KMS-11 (cell line): ENCODE measurements around the gene CDK5RAP2.
"Not testable (repeated sequence)": the region's sequence is repeated elsewhere in the genome, so short reads cannot be mapped to it uniquely, and the experiment has no call there.

Source experiments
- H2AFZ ChIP-seq: fragments of 200-600 bp; sonication (generic); 2 replicates; pipeline ENCODE4 v1.6.1; 2016; ENCODE audit warnings: antibody characterized with exemption, mixed run types, low read depth
- H3K27ac ChIP-seq: fragments of 200-600 bp; sonication (generic); 2 replicates; pipeline ENCODE4 v1.6.1; 2016; ENCODE audit warnings: mild to moderate bottlenecking, mixed run types
- H3K27me3 ChIP-seq: fragments of 200-600 bp; sonication (generic); 2 replicates; pipeline ENCODE4 v1.6.1; 2017; ENCODE audit warnings: mild to moderate bottlenecking, low read depth, mixed run types, moderate library complexity; ENCODE audit not compliant: insufficient read depth
- H3K36me3 ChIP-seq: fragments of 200-600 bp; sonication (generic); 2 replicates; pipeline ENCODE4 v1.6.1; 2017; ENCODE audit warnings: mild to moderate bottlenecking, mixed run types; ENCODE audit not compliant: insufficient read depth
- H3K4me1 ChIP-seq: fragments of 200-600 bp; sonication (generic); 2 replicates; pipeline ENCODE4 v1.6.1; 2016; ENCODE audit warnings: mild to moderate bottlenecking, low read depth, mixed run types; ENCODE audit not compliant: poor library complexity, severe bottlenecking
- H3K4me2 ChIP-seq: fragments of 200-600 bp; sonication (generic); 2 replicates; pipeline ENCODE4 v1.7.0; 2016; ENCODE audit warnings: mild to moderate bottlenecking, mixed run types
- H3K4me3 ChIP-seq: fragments of 200-600 bp; sonication (generic); IDR thresholded peaks from 2 replicates; pipeline ENCODE4 v1.6.1; 2017; ENCODE audit warnings: low read depth, low read length, mixed read lengths; ENCODE audit not compliant: insufficient read depth
- H3K79me2 ChIP-seq: fragments of 200-600 bp; sonication (generic); 2 replicates; pipeline ENCODE4 v1.6.1; 2016; ENCODE audit warnings: low read depth, mixed run types; ENCODE audit not compliant: insufficient read depth
- H3K9ac ChIP-seq: fragments of 200-600 bp; sonication (generic); 2 replicates; pipeline ENCODE4 v1.6.1; 2016; ENCODE audit warnings: mild to moderate bottlenecking, mixed run types
- H4K20me1 ChIP-seq: fragments of 200-600 bp; sonication (generic); 2 replicates; pipeline ENCODE4 v1.6.1; 2016; ENCODE audit warnings: mild to moderate bottlenecking, mixed run types; ENCODE audit not compliant: insufficient read depth
- CTCF ChIP-seq: fragments of 200-600 bp; sonication (generic); conservative IDR thresholded peaks from 2 replicates; pipeline ENCODE4 v1.6.1; 2017; ENCODE audit warnings: low read depth, mild to moderate bottlenecking, antibody characterized with exemption, low read length, moderate library complexity, mixed read lengths

CDK5RAP2 gene

DNA sequence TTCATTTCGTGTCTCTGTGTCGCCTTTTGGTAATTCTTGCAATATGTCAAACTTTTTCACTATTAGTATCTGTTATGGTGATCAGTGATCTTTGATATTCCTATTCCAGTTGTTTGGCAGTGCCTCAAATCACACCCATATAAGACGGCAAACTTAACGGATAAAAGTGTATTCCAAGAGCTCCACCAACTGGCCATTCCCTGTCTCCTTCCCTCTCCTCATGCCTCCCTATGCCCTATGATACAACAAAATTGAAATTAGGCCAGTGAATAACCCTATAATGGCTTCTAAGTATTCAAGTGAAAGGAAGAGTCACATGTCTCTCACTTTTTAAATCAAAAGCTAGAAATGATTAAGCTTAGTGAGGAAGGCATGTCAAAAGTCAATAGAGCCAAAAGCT, 74.8 kb downstream of the CDK5RAP2 start:
- Histone ChIP-seq H4K20me1 (no peaks in the 10 kb centered on the region), H3K4me1 (no peaks in the 10 kb centered on the region), H3K9ac (no peak overlapping the region), H3K36me3 (no peaks in the 10 kb centered on the region; the same call in 1 of the 2 replicates), H2AFZ (no peak overlapping the region), H3K4me2 (no peak overlapping the region), H3K27ac (no peak overlapping the region), H3K79me2 (no peaks in the 10 kb centered on the region; the same call in 1 of the 2 replicates), H3K27me3 (no peaks in the 10 kb centered on the region), H3K4me3 (no peak overlapping the region)
- TF ChIP-seq CTCF, result no peak

- Histone ChIP-seq H4K20me1 (no peaks in the 10 kb centered on the region), H3K4me2 (no peak overlapping the region), H3K27me3 (no peaks in the 10 kb centered on the region), H3K9ac (no peak overlapping the region), H3K36me3 (no peaks in the 10 kb centered on the region), H3K4me3 (no peak overlapping the region), H3K4me1 (no peaks in the 10 kb centered on the region), H3K27ac (no peak overlapping the region), H3K79me2 (no peaks in the 10 kb centered on the region), H2AFZ (no peak overlapping the region)
- no peak for TF ChIP-seq CTCF
Measured at GRCh38 chr9:120500733-120501132, 79.2 kb downstream of the CDK5RAP2 start.

- H3K4me1 ChIP-seq, H3K4me3 ChIP-seq, H3K27me3 ChIP-seq, H3K36me3 ChIP-seq, H3K4me2 ChIP-seq, H3K9ac ChIP-seq, H3K27ac ChIP-seq, H4K20me1 ChIP-seq, H3K79me2 ChIP-seq, H2AFZ ChIP-seq: not testable (repeated sequence)
Measured at GRCh38 chr9:120497865-120498264, 82.1 kb downstream of the CDK5RAP2 start.

DNA sequence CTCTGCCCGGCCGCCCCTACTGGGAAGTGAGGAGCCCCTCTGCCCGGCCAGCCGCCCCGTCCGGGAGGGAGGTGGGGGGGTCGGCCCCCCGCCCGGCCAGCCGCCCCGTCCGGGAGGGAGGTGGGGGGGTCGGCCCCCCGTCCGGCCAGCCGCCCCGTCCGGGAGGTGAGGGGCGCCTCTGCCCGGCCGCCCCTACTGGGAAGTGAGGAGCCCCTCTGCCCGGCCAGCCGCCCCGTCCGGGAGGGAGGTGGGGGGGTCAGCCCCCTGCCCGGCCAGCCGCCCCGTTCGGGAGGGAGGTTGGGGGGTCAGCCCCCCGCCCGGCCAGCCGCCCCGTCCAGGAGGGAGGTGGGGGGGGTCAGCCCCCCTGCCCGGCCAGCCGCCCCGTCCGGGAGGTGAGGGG, 83.5 kb downstream of the CDK5RAP2 start:
- not testable (repeated sequence) for H2AFZ ChIP-seq, H3K9ac ChIP-seq, H3K27ac ChIP-seq, H3K4me3 ChIP-seq, H3K4me2 ChIP-seq, H4K20me1 ChIP-seq, H3K36me3 ChIP-seq, H3K27me3 ChIP-seq, H3K79me2 ChIP-seq
- H3K4me1 ChIP-seq, result peaks cover 13% of the 10 kb centered on the region

- H2AFZ ChIP-seq, result no peak overlapping the region
- no peak for TF ChIP-seq CTCF
Measured at GRCh38 chr9:120490888-120491595, 88.9 kb downstream of the CDK5RAP2 start.

More at GRCh38 chr9:120490888-120491595, 88.9 kb downstream of the CDK5RAP2 start:
- no peaks in the 10 kb centered on the region; the same call in 1 of the 2 replicates for H3K79me2 ChIP-seq
- no peaks in the 10 kb centered on the region for H4K20me1 ChIP-seq
- H3K27me3 ChIP-seq, result no peaks in the 10 kb centered on the region
- no peak overlapping the region for H3K4me3 ChIP-seq
- H3K4me1 ChIP-seq, result peaks cover 22% of the 10 kb centered on the region
- no peak overlapping the region for H3K9ac ChIP-seq
- H3K4me2 ChIP-seq, result peak overlapping the region; percentile 7; the same call in 1 of the 2 replicates
- H3K27ac ChIP-seq, result no peak overlapping the region
- H3K36me3 ChIP-seq, result no peaks in the 10 kb centered on the region
